GM21576 (cell line): ENCODE results near the gene SPATA17.

ENCODE experiments used
- ATAC-seq: cut with Tn5 transposase; IDR thresholded peaks from one replicate; pipeline ENCODE4 v1.9.1; 2021; ENCODE audit warnings: mild to moderate bottlenecking, moderate library complexity; ENCODE audit not compliant: unreplicated experiment

Gene SPATA17

GRCh38 chr1:217846733-217847132 is 215.6 kb downstream of the SPATA17 start:
- ATAC-seq = no peak

- no peak for ATAC-seq
Observed at GRCh38 chr1:217847643-217848042, 216.5 kb downstream of the SPATA17 start.

- no peak for ATAC-seq
Observed at GRCh38 chr1:217856342-217857034, 225.3 kb downstream of the SPATA17 start.

- ATAC-seq = no peak
Observed at GRCh38 chr1:217857061-217857460, 225.9 kb downstream of the SPATA17 start.

GRCh38 chr1:217861658-217862057 is 230.5 kb downstream of the SPATA17 start:
- ATAC-seq = no peak

GRCh38 chr1:217867446-217867995 is 236.4 kb downstream of the SPATA17 start:
- no peak for ATAC-seq

- no peak for ATAC-seq
Observed at GRCh38 chr1:217871955-217872354, 240.8 kb downstream of the SPATA17 start.

- ATAC-seq = no peak
Observed at GRCh38 chr1:217875229-217875628, 244.1 kb downstream of the SPATA17 start.

- ATAC-seq = no peak
Observed at GRCh38 chr1:217876401-217876800, 245.3 kb downstream of the SPATA17 start.

GRCh38 chr1:217876896-217877295 is 245.8 kb downstream of the SPATA17 start:
- no peak for ATAC-seq

- ATAC-seq = no peak
Observed at GRCh38 chr1:217881131-217881543, 250.0 kb downstream of the SPATA17 start.

- ATAC-seq = no peak
Observed at GRCh38 chr1:217881607-217882332, 250.6 kb downstream of the SPATA17 start.

- ATAC-seq = no peak
Observed at GRCh38 chr1:217885181-217885580, 254.0 kb downstream of the SPATA17 start.

GRCh38 chr1:217888328-217888727 is 257.2 kb downstream of the SPATA17 start:
- ATAC-seq = no peak

- ATAC-seq = no peak
Observed at GRCh38 chr1:217889401-217889800, 258.3 kb downstream of the SPATA17 start.

- no peak for ATAC-seq
Observed at GRCh38 chr1:217891966-217892365, 260.8 kb downstream of the SPATA17 start.

GRCh38 chr1:217892750-217893149 is 261.6 kb downstream of the SPATA17 start:
- ATAC-seq = no peak

GRCh38 chr1:217895841-217896240 is 264.7 kb downstream of the SPATA17 start:
- ATAC-seq = no peak

- no peak for ATAC-seq
Observed at GRCh38 chr1:217896490-217896889, 265.3 kb downstream of the SPATA17 start.

- no peak for ATAC-seq
Observed at GRCh38 chr1:217897100-217897499, 266.0 kb downstream of the SPATA17 start.

GRCh38 chr1:217899614-217900013 is 268.5 kb downstream of the SPATA17 start:
- ATAC-seq = no peak

GRCh38 chr1:217907504-217907903 is 276.4 kb downstream of the SPATA17 start:
- ATAC-seq = no peak
